Hepatocyte (in vitro differentiated cells): ENCODE results near the gene PLCL2.

Experiments used
- EZH2 ChIP-seq: fragments of 200-600 bp; sonication (generic); IDR thresholded peaks from 2 replicates; pipeline ENCODE4 v1.6.1; 2016; ENCODE audit warnings: antibody characterized with exemption, mild to moderate bottlenecking, borderline replicate concordance
- EZH2phosphoT487 ChIP-seq: fragments of 200-600 bp; sonication (generic); IDR thresholded peaks from one replicate; pipeline ENCODE4 v1.6.1; 2018; ENCODE audit warnings: antibody characterized with exemption, mild to moderate bottlenecking, low read depth, moderate library complexity; ENCODE audit not compliant: unreplicated experiment, severe bottlenecking
- TF ChIP-seq, protein P1 (sequence below): fragments of 200-600 bp; sonication (generic); IDR thresholded peaks from 2 replicates; pipeline ENCODE4 v1.5.1; 2016; ENCODE audit warnings: antibody characterized with exemption, mild to moderate bottlenecking; ENCODE audit not compliant: poor library complexity

GRCh38 chr3:17007284-17007683, 122.5 kb downstream of the PLCL2 start:
- TF ChIP-seq, protein P1, sequence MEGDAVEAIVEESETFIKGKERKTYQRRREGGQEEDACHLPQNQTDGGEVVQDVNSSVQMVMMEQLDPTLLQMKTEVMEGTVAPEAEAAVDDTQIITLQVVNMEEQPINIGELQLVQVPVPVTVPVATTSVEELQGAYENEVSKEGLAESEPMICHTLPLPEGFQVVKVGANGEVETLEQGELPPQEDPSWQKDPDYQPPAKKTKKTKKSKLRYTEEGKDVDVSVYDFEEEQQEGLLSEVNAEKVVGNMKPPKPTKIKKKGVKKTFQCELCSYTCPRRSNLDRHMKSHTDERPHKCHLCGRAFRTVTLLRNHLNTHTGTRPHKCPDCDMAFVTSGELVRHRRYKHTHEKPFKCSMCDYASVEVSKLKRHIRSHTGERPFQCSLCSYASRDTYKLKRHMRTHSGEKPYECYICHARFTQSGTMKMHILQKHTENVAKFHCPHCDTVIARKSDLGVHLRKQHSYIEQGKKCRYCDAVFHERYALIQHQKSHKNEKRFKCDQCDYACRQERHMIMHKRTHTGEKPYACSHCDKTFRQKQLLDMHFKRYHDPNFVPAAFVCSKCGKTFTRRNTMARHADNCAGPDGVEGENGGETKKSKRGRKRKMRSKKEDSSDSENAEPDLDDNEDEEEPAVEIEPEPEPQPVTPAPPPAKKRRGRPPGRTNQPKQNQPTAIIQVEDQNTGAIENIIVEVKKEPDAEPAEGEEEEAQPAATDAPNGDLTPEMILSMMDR, result no peak
- no peak for TF ChIP-seq EZH2phosphoT487
- no peak for TF ChIP-seq EZH2
